Measurements from ENCODE around the gene IFNA14.
"Not testable (repeated sequence)": the region's sequence is repeated elsewhere in the genome, so short reads cannot be mapped to it uniquely, and the experiment has no call there.

The IFNA14 gene

DNA sequence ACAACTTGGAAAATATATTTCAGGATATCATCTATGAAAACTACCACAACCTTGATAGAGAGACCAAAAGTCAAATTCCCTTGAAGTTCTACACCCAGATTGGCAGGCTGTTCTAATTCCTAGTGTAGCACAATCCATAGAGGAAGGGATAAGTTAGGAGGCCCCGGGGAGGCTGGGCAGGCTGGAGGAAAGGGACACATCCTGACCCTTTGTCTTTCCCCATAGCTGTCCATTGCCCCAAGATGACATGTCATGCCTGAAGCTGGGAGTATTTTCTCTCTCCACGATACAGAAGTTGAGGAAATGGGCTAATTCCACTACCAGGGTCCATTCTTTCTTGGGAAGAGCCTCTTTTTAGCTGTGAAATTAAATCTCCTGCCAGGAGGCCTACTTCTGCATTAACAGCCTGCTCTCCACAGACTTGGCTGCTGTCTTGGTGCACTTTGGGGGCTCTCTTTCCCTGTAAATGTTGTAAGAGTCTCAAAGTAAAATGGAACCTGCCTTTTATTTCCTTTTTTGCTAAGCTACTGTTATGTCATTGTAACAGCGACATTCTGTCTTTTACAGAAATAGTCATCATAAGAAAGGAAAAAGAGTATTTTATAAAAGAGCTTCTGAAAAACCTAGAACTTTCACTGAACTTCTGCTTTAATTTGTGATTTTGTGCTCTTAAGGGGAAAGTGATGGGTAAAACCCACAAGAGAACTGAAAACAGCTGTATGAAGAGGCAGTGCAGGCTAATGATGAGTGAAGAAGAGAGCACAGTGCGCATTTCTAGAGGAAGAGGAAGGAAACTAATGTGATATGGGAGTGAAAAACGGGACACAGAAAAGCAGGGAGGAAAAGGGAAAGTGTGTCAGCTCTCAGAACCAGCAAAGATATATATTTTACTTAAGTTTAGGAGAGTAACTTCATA, 26.1 kb downstream of the IFNA14 start:
- peak; percentile 25 for DNase-seq

DNA sequence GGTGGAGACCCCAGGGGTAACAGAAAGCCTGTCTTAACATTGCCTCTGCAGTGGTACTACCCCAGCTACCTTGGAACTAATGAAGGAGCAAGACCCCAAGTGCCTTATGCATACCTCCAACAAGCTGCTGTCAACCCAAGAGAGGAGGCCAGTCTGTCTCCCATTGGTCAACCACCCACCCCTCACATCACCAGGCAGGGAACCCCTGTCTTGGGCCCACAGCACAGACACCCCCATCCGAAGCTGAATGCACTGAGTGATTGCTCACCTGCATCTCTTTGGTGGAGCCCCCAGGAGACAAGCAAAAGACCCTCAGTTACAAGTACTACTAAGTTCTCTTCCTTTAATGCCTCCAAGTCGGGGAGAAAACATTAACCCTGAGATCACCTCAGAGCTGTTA, 27.6 kb downstream of the IFNA14 start:
- DNase-seq: not testable (repeated sequence)

DNA sequence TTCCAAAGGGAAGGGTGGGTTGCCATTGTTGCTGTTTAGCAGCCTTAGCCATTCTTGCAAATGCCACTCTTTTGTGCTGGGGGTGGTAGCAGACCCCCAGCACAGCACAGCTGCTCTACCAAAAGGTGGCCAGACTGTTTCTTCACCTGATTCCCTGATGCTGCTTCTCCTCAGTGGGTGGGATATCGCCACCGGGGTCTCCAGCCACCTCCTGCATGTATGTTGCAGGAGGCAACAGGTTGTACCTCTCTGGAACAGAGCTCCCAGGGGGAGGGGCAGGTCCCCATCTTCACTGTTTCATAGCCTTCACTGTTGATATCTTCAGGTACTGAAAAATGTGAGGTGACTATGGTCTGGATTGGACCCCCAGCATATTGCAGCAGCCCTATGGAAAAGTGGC, 29.0 kb downstream of the IFNA14 start:
- DNase-seq: not testable (repeated sequence)

DNA sequence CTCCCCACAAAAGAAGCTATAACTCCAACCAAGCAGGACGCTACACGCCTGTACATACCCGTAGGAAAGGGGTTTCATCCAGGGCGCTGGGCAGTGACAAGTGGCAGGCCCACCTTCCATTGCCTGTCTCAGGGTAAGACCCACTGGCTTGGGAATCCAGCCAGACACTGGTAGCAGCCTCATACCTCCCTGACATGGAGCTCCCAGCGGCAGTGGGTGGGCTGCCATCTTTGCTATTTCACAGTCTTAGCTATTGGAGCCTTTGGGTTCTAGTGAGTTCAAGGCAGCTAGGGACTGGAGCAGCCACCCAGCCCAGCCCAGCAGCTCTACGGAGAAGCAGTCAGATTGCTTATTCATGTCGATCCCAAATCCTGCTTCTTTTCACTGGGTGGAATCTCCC, 29.5 kb downstream of the IFNA14 start:
- no peak for DNase-seq

DNA sequence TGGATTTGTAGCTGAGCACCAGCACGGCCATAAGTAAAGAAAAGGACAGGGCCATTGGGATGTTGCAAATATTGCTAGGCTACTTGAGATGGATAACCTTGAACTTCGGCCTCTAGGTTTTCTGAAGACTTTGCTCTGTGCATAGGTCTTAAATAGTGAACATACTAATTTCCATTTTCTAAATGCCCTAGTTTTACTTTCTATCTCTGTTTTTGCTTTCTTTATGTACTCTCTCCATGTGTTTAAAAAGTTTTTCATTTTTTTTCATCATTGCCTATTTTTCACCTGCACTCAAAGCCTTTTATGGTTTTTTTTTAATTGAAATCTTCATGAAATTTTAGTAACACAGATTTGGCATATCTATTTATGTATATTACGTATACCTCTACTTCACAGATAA, 32.8 kb downstream of the IFNA14 start, which contains the start of gene IFNA10:
IFNA10 (minus strand) TSS at position 101 of the 400 bp plus-strand sequence; CDS start at position 55, 46 bp downstream.
- DNase-seq: not testable (repeated sequence)

DNA sequence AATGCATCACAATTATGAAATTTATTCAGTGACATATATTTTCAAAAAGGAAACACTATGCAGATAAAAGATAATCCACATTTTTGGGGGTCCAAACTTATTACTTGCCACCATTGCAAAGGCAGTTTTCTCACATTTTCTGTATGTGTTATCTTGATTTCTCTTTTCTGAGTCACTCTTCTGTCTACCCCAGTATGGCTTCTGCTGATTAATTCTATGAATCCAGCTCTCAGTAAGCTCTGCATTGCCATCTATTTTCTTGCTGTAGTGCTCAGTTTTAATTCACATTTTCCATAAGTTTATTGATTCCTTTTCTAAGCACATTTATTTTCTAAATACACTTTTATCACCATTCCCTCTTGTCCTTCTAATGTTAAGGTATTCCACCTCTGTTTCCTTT, 34.6 kb downstream of the IFNA14 start:
- DNase-seq: no peak

DNA sequence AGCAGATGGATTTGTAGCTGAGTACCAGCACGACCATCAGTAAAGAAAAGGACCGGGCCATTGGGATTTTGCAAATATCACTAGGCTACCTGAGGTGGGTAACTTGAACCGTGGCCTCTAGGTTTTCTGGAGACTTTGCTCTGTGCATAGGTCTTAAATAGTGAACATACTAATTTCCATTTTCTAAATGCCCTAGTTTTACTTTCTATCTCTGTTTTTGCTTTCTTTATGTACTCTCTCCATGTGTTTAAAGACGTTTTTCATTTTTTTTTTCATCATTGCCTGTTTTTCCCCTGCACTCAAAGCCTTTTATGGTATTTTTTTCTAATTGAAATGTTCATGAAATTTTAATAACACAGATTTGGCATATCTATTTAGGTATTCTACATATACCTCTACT, 37.7 kb downstream of the IFNA14 start, which contains the start of gene IFNA7:
IFNA7 (minus strand) TSS at position 101 of the 400 bp plus-strand sequence; CDS start at position 61, 40 bp downstream.
- DNase-seq: not testable (repeated sequence)

DNA sequence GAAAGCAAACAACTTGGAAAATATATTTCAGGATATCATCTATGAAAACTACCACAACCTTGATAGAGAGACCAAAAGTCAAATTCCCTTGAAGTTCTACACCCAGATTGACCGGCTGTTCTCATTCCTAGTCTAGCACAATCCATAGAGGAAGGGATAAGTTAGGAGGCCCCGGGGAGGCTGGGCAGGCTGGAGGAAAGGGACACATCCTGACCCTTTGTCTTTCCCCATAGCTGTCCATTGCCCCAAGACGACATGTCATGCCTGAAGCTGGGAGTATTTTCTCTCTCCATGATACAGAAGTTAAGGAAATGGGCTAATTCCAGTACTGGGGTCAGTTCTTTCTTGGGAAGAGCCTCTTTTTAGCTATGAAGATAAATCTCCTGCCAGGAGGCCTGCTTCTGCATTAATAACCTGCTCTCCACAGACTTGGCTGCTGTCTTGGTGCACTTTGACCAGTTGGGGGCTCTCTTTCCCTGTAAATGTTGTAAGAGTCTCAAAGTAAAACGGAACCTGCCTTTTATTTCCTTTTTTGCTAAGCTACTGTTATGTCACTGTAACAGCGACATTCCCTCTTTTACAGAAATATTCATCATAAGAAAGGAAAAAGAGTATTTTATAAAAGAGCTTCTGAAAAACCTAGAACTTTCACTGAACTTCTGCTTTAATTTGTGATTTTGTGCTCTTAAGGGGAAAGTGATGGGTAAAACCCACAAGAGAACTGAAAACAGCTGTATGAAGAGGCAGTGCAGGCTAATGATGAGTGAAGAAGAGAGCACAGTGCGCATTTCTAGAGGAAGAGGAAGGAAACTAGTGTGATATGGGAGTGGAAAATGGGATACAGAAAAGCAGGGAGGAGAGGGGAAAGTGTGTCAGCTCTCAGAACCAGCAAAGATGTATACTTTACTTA, 44.7 kb downstream of the IFNA14 start:
- peak; percentile 39 for DNase-seq

Data from DMS53 (cell line).